ENCODE results near the gene RAE1. TPM values are rescaled to one million over a fixed set of nuclear protein-coding genes. Genes with fewer than 3 reads are reported as not detected.

Gene RAE1
- total RNA-seq, 1 experiment from 2014 or later = 46.3 TPM

DNA sequence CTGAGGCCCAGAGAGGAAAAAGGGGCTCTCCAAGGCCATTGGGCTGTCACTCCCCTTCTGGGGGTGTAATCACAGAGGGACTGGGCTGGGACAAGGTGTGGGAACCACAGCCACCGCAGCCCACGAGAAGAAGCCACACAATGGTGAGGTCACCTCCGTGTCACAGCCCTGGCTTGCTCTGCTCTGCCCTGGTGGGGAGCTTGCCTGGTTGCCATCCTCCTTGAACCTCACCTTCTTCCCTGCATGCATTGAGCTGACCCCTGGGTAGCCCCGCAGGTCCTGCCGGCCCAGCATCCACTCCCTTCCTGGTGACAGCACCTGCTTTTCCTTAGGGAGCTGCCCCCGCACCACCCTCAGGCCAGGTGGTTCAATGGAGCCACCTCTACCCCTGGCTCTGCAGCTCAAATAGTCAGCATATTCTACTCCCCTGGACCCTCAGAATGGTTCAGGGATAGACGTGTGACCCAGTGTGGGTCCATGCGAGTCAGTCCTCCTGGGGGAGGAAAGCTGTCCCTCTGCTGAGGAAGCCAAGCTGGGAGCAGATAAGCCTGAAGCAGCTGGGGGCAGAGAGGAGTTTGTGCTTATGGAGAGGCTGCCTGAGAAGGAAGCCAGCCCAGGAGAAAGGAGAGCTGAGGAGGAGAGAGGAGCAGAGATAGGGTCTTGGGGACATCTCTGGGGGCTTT, 61.4 kb downstream of the RAE1 start:
- ChIA-PET CTCF (no interaction called here), RAD21 (ENCODE audit: low non-redundant PET in 1 of 2, low total read pairs in 2 of 2, uncharacterized antibody in 2 of 2, unreplicated experiment in 2 of 2) (no interaction called here), POLR2A (no interaction called here)
- ATAC-seq (no peak), DNase-seq (ENCODE audit: low read depth, low spot score) (no peak)
- H2AFZ ChIP-seq (ENCODE audit: low read depth, low read length, poor library complexity, severe bottlenecking) = no peak overlapping the region
- H3K9me2 ChIP-seq (ENCODE audit: insufficient read depth) = no peaks in the 10 kb centered on the region
- H3K4me1 ChIP-seq (ENCODE audit: control insufficient read depth in 1 of 2, insufficient read depth in 2 of 2, low read length in 2 of 2) = peaks cover 0 to 5% of the 10 kb centered on the region in 2 experiments; a peak in 2 of 4 replicates
- peaks cover 4% of the 10 kb centered on the region; the same call in 1 of the 2 replicates for H3K27me3 ChIP-seq (ENCODE audit: insufficient read depth, low read length)
- no peaks in the 10 kb centered on the region for H3K79me2 ChIP-seq (ENCODE audit: insufficient read depth, low read length)
- intact Hi-C loops (cut with micrococcal nuclease) = no loop called here
- H3K4me2 ChIP-seq (ENCODE audit: low read length) = no peak overlapping the region
- H4K20me1 ChIP-seq (ENCODE audit: insufficient read depth) = no peaks in the 10 kb centered on the region
- no peak overlapping the region for H3K27ac ChIP-seq (ENCODE audit: low read depth, low read length)
- H3K9ac ChIP-seq (ENCODE audit: low read length) = no peak overlapping the region
- no peaks in the 10 kb centered on the region for H3K9me3 ChIP-seq (ENCODE audit: control insufficient read depth in 1 of 2, insufficient read depth in 1 of 2, low read depth in 1 of 2, low read length in 2 of 2)
- H3K36me3 ChIP-seq (ENCODE audit: control insufficient read depth in 1 of 2, insufficient read depth in 2 of 2, low read length in 2 of 2) = peaks cover 2 to 11% of the 10 kb centered on the region in 2 experiments; a peak in 2 of 4 replicates
- TF ChIP-seq, protein P1, sequence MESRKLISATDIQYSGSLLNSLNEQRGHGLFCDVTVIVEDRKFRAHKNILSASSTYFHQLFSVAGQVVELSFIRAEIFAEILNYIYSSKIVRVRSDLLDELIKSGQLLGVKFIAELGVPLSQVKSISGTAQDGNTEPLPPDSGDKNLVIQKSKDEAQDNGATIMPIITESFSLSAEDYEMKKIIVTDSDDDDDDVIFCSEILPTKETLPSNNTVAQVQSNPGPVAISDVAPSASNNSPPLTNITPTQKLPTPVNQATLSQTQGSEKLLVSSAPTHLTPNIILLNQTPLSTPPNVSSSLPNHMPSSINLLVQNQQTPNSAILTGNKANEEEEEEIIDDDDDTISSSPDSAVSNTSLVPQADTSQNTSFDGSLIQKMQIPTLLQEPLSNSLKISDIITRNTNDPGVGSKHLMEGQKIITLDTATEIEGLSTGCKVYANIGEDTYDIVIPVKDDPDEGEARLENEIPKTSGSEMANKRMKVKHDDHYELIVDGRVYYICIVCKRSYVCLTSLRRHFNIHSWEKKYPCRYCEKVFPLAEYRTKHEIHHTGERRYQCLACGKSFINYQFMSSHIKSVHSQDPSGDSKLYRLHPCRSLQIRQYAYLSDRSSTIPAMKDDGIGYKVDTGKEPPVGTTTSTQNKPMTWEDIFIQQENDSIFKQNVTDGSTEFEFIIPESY (IDR thresholded peaks at IDR 0.05; ENCODE audit: extremely low read depth, insufficient replicate concordance, low read length) = no peak
- TF ChIP-seq ZNF274 (IDR thresholded peaks at IDR 0.05; ENCODE audit: low read depth, low read length) (no peak), EGR1 (IDR thresholded peaks at IDR 0.05; ENCODE audit: low read depth) (no peak), RAD21 (IDR thresholded peaks at IDR 0.05; ENCODE audit: low read depth) (no peak), SIN3A (IDR thresholded peaks at IDR 0.05; ENCODE audit: low read depth) (no peak), POLR2AphosphoS5 (IDR thresholded peaks at IDR 0.05; ENCODE audit: low read depth, low read length) (no peak), CEBPB (IDR thresholded peaks at IDR 0.05; ENCODE audit: low read depth) (no peak), TCF7L2 (IDR thresholded peaks at IDR 0.05; ENCODE audit: borderline replicate concordance, extremely low read depth, insufficient read depth, insufficient read length) (no peak)
- TF ChIP-seq, protein P2, sequence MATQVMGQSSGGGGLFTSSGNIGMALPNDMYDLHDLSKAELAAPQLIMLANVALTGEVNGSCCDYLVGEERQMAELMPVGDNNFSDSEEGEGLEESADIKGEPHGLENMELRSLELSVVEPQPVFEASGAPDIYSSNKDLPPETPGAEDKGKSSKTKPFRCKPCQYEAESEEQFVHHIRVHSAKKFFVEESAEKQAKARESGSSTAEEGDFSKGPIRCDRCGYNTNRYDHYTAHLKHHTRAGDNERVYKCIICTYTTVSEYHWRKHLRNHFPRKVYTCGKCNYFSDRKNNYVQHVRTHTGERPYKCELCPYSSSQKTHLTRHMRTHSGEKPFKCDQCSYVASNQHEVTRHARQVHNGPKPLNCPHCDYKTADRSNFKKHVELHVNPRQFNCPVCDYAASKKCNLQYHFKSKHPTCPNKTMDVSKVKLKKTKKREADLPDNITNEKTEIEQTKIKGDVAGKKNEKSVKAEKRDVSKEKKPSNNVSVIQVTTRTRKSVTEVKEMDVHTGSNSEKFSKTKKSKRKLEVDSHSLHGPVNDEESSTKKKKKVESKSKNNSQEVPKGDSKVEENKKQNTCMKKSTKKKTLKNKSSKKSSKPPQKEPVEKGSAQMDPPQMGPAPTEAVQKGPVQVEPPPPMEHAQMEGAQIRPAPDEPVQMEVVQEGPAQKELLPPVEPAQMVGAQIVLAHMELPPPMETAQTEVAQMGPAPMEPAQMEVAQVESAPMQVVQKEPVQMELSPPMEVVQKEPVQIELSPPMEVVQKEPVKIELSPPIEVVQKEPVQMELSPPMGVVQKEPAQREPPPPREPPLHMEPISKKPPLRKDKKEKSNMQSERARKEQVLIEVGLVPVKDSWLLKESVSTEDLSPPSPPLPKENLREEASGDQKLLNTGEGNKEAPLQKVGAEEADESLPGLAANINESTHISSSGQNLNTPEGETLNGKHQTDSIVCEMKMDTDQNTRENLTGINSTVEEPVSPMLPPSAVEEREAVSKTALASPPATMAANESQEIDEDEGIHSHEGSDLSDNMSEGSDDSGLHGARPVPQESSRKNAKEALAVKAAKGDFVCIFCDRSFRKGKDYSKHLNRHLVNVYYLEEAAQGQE (IDR thresholded peaks at IDR 0.05; ENCODE audit: low read depth) = no peak
- TF ChIP-seq, protein P3, sequence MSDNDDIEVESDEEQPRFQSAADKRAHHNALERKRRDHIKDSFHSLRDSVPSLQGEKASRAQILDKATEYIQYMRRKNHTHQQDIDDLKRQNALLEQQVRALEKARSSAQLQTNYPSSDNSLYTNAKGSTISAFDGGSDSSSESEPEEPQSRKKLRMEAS (IDR thresholded peaks at IDR 0.05) = no peak
- TF ChIP-seq, protein P4, sequence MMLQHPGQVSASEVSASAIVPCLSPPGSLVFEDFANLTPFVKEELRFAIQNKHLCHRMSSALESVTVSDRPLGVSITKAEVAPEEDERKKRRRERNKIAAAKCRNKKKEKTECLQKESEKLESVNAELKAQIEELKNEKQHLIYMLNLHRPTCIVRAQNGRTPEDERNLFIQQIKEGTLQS (IDR thresholded peaks at IDR 0.05) = no peak
- BruUV-seq (replicated peaks) = no TSS peak
- no peak overlapping the region for H3K4me3 ChIP-seq (replicated peaks in 1 of 2; ENCODE audit: low read depth in 1 of 2, low read length in 2 of 2)

All from HCT116 (cell line).